ENCODE data around the gene DAZAP1. TPM values are rescaled to one million over a fixed set of nuclear protein-coding genes. Genes with fewer than 3 reads are reported as not detected.

Gene DAZAP1
- total RNA-seq, 2 experiments from 2014 or later, result 226 to 242 TPM

DNA sequence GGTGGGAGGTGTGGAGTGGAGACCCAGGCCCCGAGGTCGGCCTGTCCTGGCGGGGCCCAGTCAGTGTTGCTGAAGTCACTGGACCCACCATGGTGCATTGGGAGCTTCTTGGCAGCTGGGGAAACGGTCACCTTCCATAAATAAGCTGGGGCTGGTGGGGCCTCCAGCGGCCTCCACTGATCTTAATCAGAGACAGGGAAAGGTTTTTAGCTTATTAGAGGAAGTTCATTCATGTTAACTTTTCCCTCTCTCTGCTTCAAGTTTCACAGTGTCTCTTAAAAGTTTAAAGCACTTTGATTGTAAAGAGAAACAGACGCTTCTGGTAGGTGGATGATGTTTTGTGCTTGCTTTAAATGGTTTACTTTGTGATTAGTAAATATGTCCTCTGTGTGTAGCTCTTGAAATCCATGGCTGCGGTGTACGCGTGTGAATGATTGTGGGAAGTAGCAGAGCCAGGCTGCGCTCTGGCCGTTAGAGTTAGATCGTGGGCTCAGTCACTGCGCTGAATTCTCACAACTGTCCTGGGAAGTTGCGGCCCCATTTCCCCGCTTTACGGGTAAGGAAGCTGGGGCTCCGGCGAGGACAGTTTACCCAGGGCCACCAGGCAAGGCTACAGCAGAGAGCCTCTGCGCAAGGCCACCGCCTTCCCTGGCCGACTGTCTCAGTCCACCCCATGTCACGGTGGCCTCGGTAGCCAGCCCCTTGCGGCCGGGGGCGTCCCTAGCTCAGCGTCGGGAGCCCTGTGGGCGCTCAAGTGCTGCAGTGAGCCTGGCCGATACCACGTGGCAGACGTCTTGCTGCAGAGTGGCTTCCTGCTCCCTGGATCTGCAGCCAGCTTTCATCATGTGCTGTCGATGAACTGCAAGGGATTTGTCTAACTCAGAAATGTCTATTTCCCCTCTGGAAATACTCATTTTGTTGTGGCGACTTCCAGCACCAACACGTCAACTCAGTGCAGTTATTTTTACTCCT is 40.2 kb upstream of the DAZAP1 start:
- no peak overlapping the region for H3K4me3 Mint-ChIP-seq
- intact Hi-C loops (cut with micrococcal nuclease), result no loop called here
- peaks cover 18% of the 10 kb centered on the region for H3K4me1 Mint-ChIP-seq (ENCODE audit: low read depth)
- no peak overlapping the region for H3K27ac Mint-ChIP-seq
- DNase-seq, result no peak
- ChIA-PET CTCF (no interaction called here), POLR2A (no interaction called here)
- no peaks in the 10 kb centered on the region for H3K27me3 Mint-ChIP-seq
- H3K9me3 Mint-ChIP-seq, result no peaks in the 10 kb centered on the region
- H3K36me3 Mint-ChIP-seq, result peaks cover 28% of the 10 kb centered on the region

GRCh38 chr19:1369214-1369805 is 38.1 kb upstream of the DAZAP1 start:
- no peak for DNase-seq
- no peaks in the 10 kb centered on the region for H3K9me3 Mint-ChIP-seq
- ChIA-PET CTCF (interaction anchor here (0.6 kb wide), 1 partner anchor 398 kb away, joined by 3 read pairs; no protein-coding TSS in a partner anchor), POLR2A (no interaction called here)
- no peak overlapping the region for H3K4me3 Mint-ChIP-seq
- intact Hi-C loops (cut with micrococcal nuclease), result no loop called here
- no peaks in the 10 kb centered on the region for H3K27me3 Mint-ChIP-seq
- H3K4me1 Mint-ChIP-seq (ENCODE audit: low read depth), result peaks cover 2% of the 10 kb centered on the region
- H3K36me3 Mint-ChIP-seq, result peaks cover 26% of the 10 kb centered on the region
- no peak overlapping the region for H3K27ac Mint-ChIP-seq

DNA sequence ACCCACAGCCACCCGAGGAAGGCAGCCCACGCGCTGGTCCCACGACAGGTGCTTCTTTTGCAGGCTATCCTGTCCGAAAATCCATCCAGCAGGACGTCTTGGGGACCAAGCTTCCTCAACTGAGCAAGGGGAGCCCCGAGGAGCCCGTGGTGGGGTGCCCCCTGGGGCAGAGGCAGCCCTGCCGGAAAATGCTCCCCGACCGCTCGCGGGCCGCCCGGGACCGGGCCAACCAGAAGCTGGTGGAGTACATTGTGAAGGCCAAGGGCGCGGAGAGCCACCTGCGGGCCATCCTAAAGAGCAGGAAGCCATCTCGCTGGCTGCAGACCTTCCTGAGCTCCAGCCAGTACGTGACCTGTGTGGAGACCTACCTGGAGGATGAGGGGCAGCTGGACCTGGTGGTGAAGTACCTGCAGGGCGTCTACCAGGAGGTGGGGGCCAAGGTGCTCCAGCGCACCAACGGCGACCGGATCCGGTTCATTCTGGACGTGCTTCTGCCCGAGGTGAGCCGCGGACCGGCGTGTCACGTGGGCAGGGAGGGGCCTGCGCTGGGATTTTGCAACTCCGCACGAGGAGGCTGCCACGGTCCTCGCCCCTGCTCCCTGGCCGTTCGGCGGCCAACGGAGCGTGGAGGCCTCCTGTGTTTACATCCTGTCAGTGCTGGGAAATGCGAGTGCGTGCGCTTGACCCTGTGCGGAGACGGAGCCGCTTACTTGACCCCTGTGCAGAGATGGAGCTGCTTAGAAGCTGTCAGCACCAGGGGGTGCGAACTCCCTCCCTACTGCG is 36.6 kb upstream of the DAZAP1 start:
- no peaks in the 10 kb centered on the region for H3K9me3 Mint-ChIP-seq
- POLR2A ChIA-PET, result no interaction called here
- no peak overlapping the region for H3K4me3 Mint-ChIP-seq
- no peak overlapping the region for H3K27ac Mint-ChIP-seq
- H3K4me1 Mint-ChIP-seq (ENCODE audit: low read depth), result no peaks in the 10 kb centered on the region
- H3K36me3 Mint-ChIP-seq, result peaks cover 21% of the 10 kb centered on the region
- no peak for DNase-seq
- no peaks in the 10 kb centered on the region for H3K27me3 Mint-ChIP-seq
- intact Hi-C loops (cut with micrococcal nuclease), result no loop called here
- CTCF ChIA-PET, result interaction anchor here (1.2 to 3.7 kb wide), 2 partner anchors 91 to 175 kb away, joined by 3 to 22 read pairs; no protein-coding TSS in a partner anchor

DNA sequence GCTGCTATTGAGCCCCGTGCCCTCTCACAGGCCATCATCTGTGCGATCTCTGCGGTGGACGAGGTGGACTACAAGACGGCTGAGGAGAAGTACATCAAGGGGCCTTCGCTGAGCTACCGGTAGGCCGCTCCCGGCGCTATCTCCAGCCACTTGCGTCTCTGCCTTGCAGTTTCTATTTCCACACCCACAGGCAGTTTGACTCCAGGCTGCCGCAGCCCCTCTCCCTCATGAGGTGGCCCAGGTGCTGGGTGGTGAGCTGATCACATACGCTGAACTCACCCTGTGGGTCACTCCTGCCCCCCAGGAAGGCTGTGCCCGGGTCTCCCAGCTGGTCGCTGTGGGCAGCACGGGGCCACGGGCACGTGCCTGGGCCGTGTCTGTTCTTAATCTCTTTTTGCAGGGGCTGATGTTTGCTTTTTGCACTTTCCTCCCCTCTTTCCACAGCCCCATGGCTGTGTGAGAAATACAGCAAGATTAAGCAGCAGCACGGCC is 34.3 kb upstream of the DAZAP1 start:
- Mint-ChIP-seq H3K27me3 (no peaks in the 10 kb centered on the region), H3K4me3 (no peak overlapping the region), H3K27ac (no peak overlapping the region), H3K36me3 (peaks cover 14% of the 10 kb centered on the region), H3K4me1 (ENCODE audit: low read depth) (no peaks in the 10 kb centered on the region), H3K9me3 (no peaks in the 10 kb centered on the region)
- intact Hi-C loops (cut with micrococcal nuclease), result no loop called here
- POLR2A ChIA-PET, result no interaction called here
- CTCF ChIA-PET, result interaction anchor here (0.9 to 3.7 kb wide), 4 partner anchors 10 to 129 kb away, joined by 3 to 22 read pairs (median 8); partner anchors contain the start of gene NDUFS7
- no peak for DNase-seq

- Mint-ChIP-seq H3K27ac (no peak overlapping the region), H3K4me3 (no peak overlapping the region), H3K36me3 (peaks cover 14% of the 10 kb centered on the region), H3K27me3 (no peaks in the 10 kb centered on the region), H3K4me1 (ENCODE audit: low read depth) (no peaks in the 10 kb centered on the region), H3K9me3 (no peaks in the 10 kb centered on the region)
- POLR2A ChIA-PET, result no interaction called here
- intact Hi-C loops (cut with micrococcal nuclease), result no loop called here
- CTCF ChIA-PET, result interaction anchor here (0.9 to 3.7 kb wide), 3 partner anchors 9 to 93 kb away, joined by 3 to 22 read pairs (median 6); partner anchors contain the start of gene NDUFS7
- no peak for DNase-seq
These were observed 33.7 kb upstream of the DAZAP1 start for GRCh38 chr19:1373534-1374249.

DNA sequence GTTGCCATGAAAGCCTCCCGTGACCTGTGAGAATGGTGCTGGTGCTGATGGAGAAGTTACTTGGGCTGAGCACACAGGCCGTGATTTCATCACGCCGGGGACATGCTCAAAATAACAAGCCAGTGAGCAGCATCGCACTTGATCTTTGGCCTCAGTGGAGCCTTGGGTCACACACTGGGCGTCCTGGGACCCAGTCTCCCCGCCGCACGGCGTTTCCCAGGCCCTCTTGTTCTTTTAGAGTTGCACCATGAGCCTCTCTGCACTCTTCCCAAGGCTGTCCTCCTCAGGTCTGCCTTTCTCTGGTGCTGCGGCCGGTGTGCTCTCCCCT is 33.2 kb upstream of the DAZAP1 start:
- Mint-ChIP-seq H3K27me3 (no peaks in the 10 kb centered on the region), H3K4me1 (ENCODE audit: low read depth) (no peaks in the 10 kb centered on the region), H3K4me3 (no peak overlapping the region), H3K27ac (no peak overlapping the region), H3K36me3 (peaks cover 14% of the 10 kb centered on the region), H3K9me3 (no peaks in the 10 kb centered on the region)
- DNase-seq, result no peak
- ChIA-PET CTCF (no interaction called here), POLR2A (no interaction called here)
- intact Hi-C loops (cut with micrococcal nuclease), result no loop called here

DNA sequence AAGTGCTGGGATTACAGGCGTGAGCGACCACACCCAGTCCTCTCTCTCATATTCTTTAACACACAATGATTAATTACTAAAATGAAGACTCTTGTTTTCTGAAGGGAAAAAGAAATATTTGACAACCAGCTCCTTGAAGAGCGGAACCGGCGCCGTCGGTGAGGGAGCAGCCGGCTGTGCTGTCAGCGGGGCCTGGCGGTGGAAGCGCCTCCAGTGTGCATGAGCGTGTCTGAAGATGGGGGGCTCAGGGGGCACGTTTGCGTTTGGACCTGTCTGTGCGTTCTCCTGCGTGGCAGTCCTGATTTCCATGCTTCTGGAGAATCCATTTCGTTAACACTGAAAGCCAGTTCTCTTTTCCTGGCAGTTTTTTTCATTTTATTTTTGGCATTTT is 31.0 kb upstream of the DAZAP1 start:
- H3K36me3 Mint-ChIP-seq, result peaks cover 14% of the 10 kb centered on the region
- POLR2A ChIA-PET, result interaction anchor here (0.8 kb wide), 1 partner anchor 27 kb away, joined by 3 read pairs; no protein-coding TSS in a partner anchor

DNA sequence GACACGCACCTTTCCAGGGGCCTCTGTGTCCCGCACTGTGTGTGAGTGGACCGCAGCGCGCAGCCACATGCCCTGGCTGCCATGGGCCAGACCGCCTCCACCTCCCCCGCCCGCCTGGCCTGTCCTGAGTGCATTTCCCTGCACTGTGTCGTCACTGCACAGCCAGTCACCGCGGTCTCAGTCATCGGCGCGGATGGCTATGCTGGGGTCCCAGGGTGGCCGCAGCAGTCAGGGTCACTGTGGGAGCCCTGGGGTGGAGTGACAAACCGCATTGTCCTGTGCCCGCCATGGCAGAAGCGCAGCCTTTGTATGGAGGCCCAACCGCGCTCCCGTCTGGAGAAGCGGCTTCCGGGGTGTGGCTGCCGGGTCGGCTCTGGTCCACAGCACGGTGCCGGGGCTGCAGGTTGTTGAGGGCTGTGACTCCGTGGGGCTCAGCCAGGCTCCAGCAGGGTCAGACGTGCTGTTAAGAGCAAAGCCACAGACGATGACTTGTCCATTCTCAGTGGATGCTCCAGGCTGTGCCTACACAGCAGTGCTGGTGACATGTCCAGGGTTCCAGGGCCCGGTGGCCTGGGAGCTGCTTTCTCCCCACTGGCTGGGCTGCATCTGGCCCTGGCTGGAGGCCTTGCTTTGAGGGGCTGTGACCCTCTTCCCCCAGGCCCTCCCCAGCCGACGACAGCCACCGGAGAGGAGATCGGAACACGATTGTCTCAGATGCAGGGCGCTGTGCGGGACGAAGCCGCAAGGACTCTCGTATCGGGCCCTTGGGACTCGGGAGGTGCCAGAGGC is 30.0 kb upstream of the DAZAP1 start:
- no peak for DNase-seq
- ChIA-PET CTCF (no interaction called here), POLR2A (no interaction called here)
- no peaks in the 10 kb centered on the region for H3K4me1 Mint-ChIP-seq (ENCODE audit: low read depth)
- intact Hi-C loops (cut with micrococcal nuclease), result no loop called here
- no peak overlapping the region for H3K4me3 Mint-ChIP-seq
- no peaks in the 10 kb centered on the region for H3K9me3 Mint-ChIP-seq
- no peak overlapping the region for H3K27ac Mint-ChIP-seq
- H3K36me3 Mint-ChIP-seq, result peaks cover 14% of the 10 kb centered on the region
- no peaks in the 10 kb centered on the region for H3K27me3 Mint-ChIP-seq

More for the DNA sequence above, 31.0 kb upstream of the DAZAP1 start:
- Mint-ChIP-seq H3K27ac (no peak overlapping the region), H3K9me3 (no peaks in the 10 kb centered on the region), H3K4me1 (ENCODE audit: low read depth) (no peaks in the 10 kb centered on the region), H3K27me3 (no peaks in the 10 kb centered on the region), H3K4me3 (no peak overlapping the region)
- intact Hi-C loops (cut with micrococcal nuclease), result no loop called here
- CTCF ChIA-PET, result no interaction called here
- DNase-seq, result no peak

DNA sequence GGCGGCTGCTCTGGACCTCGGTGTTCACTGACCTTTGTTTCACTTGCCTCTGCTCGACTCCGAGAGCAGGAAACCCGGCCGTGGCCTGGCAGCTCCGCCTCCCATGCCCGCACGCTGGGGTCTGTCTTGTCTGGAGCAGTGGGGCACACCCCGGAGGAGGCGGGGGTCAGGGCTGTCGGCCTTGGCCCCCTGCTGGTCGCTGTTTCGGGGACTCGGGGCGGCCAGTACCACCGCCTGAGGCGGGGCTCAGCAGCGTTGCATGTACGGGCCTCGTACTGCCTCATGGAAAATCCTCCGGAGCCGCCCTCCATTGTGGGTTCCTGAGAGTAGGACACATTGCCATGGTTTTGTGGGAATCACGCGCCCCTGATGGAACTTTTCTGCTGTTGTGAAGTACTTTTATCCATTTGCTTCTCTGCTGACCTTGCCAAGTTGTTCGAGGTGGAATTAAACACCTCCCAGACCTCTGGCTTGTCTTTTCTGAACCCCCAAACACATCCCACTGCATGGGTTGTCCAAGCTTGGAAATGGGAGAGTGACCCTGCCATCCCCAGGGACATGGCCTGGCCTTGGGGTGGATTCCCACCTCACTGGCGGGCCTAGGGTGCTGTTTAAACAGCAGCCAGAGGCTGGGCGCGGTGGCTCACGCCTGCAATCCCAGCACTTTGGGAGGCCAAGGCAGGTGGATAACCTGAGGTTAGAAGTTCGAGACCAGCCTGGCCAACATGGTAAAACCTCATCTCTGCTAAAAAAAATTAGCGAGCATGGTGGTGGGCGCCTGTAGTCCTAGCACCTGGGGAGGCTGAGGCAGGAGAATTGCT is 29.2 kb upstream of the DAZAP1 start:
- DNase-seq, result no peak
- Mint-ChIP-seq H3K4me1 (ENCODE audit: low read depth) (peaks cover 4% of the 10 kb centered on the region), H3K36me3 (peaks cover 11% of the 10 kb centered on the region), H3K27ac (no peak overlapping the region), H3K27me3 (no peaks in the 10 kb centered on the region), H3K9me3 (no peaks in the 10 kb centered on the region), H3K4me3 (no peak overlapping the region)
- ChIA-PET CTCF (no interaction called here), POLR2A (no interaction called here)
- intact Hi-C loops (cut with micrococcal nuclease), result no loop called here

DNA sequence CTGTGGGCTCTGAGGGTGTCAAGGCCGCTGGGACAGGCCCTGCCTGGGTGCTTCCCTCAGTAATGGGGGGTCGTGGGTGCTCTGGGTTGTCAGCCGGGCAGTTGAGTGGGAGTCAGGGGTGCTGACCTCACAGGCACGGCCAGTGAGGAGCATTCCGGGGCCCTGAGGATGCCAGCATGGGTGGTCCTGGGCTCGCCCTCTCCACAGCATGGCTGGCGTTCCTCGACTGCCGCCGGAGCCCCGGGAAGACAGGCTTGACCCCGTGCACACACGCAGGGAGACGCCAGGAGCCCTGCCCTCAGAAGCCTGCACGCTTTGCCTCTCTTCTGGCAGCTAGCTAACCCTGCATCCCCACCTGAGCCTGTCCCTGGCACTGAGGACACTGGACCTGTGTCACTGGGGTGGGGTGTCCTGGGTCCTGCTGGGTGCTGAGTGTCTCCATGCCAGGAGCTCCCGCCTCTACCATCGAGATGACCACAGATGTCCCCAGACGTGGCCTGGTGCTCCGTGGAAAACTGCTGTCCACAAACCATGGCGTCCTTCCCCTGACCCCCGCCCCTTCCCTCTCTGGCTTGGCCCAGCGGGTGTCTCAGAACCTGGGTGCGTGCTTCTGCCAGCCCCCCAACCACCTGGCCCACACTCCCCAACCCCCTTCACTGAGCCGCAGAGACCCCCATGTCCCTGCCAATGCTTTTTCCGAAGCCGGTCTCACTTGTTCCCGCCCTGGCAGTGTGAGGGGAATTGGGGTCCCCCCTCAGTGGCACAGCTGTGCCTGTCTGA is 28.1 kb upstream of the DAZAP1 start:
- CTCF ChIA-PET, result no interaction called here
- POLR2A ChIA-PET, result no interaction called here
- Mint-ChIP-seq H3K36me3 (peaks cover 7% of the 10 kb centered on the region), H3K27me3 (peaks cover 4% of the 10 kb centered on the region), H3K9me3 (peaks cover 3% of the 10 kb centered on the region), H3K4me3 (no peak overlapping the region), H3K27ac (no peak overlapping the region), H3K4me1 (ENCODE audit: low read depth) (peaks cover 7% of the 10 kb centered on the region)
- intact Hi-C loops (cut with micrococcal nuclease), result no loop called here
- no peak for DNase-seq

Measured in activated CD4-positive, alpha-beta memory T cell treated with anti-CD3 and anti-CD28 coated beads for 36 hours (primary cell).